Myocyte (in vitro differentiated cells): ENCODE measurements around the gene MRE11. TPM values are rescaled to one million over a fixed set of nuclear protein-coding genes. Genes with fewer than 3 reads are reported as not detected.
A peak's percentile ranks its signal among the peaks of the same experiment; 100 is the strongest.

Experiments used
- DNase-seq: peaks from one replicate; pipeline ENCODE4 v3.0.0-alpha.2; 2012; ENCODE audit warnings: low read depth
- polyA plus RNA-seq: library from polyadenylated mRNA; unstranded; fragments of >200 nt; gene quantifications from one replicate; pipeline ENCODE4 v1.2.1, GENCODE V29; 2012; ENCODE audit warnings: missing spikeins
- total RNA-seq: library from RNA; depleted of rRNA; stranded (reverse); fragments of >200 nt; gene quantifications from 2 replicates; pipeline ENCODE4 v1.2.3, GENCODE V29; 2014

The MRE11 gene
- total RNA-seq, result 12.1 and 13.2 TPM in 2 replicates
- polyA plus RNA-seq, result 4.1 TPM

DNA sequence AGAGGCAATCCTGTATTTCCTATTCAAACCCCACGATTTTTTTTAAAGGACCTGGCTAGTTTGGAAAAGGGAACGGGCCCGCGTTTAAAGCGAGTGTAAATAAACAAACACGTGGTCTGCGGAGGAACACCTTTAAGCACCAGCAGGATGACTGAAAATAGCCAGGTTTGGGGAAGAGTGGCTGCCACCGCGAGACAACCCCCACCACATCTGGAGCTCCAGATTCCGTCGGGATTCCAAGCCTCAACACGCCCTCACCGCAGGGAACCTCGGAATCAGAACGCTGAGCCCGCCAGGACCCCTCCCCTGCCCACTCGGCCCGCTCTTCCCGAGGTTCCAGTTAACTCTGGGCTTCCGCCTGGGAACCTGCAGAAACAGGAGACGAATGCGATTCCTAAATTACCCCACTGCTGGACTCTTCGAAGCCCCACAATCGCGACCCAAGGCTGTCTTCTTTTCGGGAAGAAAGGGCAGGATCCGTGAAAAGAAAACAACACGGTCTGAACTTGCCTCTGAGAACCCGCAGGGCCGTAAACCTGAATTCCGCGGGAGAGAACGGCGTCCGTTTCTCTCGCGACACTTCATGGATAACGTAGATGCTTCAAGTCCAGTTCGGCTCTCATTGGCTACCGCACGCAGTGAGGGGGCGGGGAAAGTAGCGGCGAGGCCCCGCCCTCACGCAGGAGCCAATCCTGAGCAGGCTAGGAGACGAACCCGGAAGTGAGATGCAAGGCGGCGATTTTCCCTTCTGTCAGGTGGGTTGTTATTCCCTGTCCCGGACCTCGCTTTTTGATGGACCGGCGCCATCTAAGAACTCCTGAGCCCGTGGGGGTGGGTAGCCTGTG lies at the start of gene MRE11, which contains the start of gene ANKRD49:
TSS of gene MRE11 (minus strand) at position 564 of the 845 bp plus-strand sequence. CDS start 1,043 bp downstream, outside the sequence.
TSS of gene ANKRD49 (plus strand) at position 704 of the 845 bp plus-strand sequence. CDS start 2,710 bp downstream, outside the sequence.
- DNase-seq, result peak; percentile 98

DNA sequence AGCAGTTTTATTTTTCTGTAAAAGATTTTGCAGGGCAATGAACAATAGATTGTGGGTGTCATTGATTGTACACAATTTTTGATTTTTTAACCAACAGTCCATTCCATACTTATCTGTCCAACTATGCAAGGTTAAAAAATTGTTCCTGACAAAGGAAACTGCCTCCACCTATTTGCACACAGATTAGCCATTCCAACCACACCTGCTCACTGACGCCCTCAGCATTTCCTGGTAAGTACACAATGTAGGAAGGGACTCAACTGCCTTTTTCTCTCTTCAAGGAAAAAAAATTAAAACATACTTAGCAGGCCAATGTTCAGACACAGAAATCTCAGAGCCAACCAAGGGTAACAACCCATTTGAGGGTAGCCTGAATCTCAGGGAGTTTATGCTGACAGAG lies 45.8 kb upstream of the MRE11 start:
- no peak for DNase-seq

DNA sequence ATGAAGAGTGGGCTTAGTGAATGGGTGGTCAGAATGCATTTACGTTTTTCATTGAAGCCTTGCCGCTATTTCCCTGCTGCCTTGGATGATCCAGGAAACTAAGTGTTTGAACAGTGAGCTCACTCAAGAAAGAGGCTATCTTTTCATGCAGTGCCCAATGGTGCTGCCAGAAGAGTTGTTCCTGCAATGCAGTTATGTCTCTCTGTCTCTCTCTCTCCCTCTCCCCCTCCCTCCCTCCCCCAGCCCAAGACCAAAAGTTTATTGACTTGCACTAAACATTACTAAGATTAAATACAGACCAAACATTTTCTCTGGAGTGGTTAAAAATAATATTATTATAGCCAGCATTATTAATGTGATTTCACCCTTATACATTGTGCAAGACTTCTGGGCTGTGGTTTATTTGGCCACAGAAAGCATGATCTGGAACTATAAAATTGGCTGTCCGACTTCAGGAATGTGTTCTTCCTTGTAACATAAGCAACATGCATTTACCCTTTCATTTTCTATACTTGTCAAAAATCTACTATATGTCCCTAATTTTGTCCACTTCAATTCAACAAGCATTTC lies 43.5 kb upstream of the MRE11 start:
- no peak for DNase-seq

DNA sequence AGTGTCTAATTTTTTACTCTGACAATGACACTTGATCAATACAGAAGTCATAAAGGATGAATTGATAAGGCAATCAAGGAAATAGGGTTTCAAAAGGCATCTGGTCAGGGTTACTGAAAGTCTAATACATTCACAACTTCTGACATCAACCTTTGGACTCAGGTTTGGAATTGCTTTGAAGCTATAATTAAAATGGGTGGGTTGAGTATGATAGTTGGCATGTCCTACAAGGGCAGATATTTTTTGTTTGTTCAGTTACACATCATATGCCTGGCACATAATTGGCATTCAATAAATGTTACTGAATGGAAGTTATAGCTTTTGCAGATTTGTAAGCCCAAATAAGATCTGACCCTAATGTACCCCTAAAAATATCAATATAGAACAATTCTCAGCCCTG lies 42.7 kb upstream of the MRE11 start:
- no peak for DNase-seq

DNA sequence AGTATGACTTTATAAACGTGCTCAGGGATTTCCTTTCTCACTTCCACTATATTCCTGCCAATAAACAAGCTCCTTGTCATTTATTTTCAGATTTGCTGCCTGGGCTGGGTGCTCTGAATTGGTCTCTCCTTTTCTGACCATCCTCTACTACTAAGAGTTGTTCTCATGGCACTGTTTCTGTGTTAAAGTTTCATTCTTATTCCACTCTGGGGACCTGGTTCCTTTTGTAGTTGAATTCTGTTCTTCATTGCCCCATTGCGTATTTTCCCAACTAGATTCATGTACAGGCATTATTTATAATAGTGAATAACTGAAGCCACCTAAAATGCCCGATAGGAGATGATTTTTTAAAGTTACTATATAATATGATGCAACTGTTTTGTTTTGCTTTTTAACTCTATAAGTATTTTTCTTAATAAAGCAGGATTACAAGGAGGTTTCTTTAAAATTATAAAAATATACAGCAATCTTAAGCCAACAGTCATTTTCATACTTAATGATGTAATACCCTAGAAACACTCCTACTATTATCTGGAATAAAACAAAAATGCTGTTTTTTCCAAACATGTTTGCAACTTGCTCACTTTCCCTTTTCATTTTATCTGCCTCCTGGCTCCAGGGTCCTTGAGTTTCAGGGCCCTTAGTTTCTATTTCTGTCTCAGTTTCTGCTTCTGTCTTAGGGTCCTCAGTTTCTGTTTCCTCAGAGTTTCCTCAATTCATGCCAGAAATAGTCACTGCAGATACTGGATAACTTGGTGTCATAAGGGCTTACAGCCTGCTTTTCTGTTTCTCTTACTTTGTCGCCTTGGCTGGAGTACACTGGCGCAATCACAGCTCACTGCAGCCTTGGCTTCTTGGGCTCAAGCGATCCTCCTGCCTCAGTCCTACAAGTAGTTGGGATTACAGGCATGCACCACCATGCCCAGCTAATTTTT lies 40.3 kb upstream of the MRE11 start:
- DNase-seq, result no peak

DNA sequence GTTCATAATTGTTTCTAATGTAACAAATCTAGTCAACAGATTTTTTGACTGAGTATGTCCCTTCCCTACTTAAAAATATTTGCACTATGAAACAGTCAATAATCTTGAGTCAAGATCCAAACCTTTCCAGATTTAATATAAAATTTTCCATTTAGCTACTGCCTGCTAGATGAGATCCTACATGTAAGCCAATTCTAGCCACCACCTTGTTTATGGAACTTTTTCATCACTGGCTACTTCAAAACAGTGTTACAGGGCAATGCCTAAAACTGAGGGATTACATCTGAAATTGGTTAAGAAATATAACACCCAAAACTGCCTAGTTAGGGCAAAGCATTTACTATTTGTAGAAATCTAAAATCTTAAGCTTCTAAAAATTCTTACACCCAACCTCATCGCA lies 39.6 kb upstream of the MRE11 start:
- DNase-seq, result no peak

DNA sequence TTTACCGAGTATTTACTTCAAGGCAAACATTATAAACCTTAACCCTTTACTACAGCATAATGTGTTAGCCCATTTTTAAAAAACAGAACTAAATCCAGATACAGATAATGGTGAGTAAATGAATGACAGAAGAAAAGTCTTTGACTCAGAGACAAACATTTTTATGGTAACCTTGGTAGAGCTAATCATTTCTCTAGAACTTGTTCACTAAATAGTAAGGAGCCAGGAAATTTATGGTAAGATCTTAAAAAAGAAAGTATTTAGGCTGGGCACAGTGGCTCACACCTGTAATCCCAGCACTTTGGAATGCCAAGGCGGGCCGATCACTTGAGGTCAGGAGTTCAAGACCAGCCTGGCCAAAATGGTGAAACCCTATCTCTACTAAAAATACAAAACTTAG lies 38.6 kb upstream of the MRE11 start:
- DNase-seq, result no peak

DNA sequence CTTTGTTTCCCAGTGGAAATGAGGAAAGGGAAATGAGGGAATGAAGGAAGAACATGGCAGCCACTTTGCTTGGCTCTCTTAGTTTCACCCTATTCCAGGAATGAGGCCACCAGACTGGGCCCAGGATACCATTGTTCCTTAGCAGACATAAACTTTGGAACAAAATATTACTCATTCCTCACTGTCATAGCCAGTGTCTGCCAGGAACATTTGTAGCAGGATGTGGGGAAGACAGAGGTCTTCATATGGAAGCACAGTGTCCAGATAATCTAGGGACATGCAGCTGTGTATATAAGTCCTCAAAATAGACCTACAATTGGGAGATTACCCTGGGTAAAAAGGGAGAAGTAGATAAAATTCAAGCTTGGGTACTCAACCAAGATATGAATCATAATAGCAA lies 34.9 kb upstream of the MRE11 start:
- DNase-seq, result no peak

DNA sequence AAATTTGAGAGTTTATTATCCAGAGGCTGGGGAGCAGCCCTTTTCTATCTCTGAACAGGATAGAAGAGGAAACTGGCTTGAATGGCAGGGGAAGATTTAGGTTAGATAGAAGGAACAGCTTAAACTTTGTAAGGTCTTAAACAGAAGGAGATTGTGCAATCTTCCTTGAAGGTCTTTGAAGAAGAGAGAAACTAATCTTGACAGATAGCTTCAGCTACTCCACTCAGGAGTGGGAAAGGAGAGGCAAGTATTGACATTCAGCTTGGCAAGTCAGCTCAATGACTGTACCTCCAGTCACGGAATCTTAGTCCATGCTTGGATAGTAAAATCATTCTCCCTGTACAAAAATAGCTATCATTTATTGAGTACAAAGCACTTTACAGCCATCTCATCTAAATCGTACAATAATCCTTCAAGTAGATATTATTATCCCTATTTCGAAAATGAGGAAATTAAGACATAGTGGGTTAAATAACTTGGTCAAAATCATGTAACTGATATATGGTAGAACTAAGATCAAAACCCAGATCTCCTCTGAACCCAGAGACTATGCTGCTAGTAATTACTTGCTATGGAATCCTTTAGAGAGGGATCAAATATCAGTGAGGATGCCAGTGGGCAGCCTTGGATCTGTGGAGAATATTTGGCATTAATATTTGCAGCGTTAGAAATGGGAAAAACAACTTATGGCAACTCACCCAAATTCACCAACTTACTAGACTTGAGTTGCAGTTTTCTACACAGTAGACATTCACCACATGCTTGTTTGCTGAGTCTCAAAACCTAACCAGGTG lies 33.2 kb upstream of the MRE11 start:
- peak; percentile 18 for DNase-seq

DNA sequence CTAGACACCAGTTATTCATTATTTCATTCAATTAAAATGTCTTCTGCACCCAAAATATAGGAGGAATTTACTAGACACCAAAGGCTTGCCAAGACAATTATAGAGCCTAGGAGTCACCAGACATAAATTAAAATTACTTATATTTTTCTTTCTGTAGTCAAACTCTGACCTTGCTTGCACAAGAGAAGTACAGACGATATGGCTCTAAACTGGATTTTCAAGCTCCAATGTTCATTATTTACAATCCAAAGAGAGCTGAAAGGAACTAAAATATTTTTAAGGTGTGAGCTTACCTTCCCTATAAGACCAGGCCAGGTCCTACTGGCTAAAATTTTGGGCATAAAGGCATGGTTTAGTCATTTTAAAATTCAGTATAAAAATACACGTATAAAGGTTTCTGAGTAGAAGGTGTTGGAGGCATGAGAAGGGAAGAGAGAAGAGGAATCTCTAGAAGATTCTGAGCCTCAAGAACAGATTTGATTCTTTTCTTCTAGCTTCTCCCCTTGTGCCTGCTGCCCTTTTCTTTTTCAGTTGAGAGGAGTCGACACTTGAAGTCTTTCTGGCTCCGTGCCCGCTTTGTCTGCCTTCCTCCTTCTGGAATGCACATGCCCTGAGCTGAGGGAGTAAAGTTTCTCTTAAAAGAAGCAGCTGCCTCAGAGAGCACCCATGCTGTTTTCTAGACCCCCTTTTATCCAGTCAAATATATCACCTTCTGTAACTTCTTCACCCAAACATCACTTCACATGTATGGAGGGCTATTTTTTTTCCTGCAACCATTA lies 32.1 kb upstream of the MRE11 start:
- peak; percentile 91 for DNase-seq

DNA sequence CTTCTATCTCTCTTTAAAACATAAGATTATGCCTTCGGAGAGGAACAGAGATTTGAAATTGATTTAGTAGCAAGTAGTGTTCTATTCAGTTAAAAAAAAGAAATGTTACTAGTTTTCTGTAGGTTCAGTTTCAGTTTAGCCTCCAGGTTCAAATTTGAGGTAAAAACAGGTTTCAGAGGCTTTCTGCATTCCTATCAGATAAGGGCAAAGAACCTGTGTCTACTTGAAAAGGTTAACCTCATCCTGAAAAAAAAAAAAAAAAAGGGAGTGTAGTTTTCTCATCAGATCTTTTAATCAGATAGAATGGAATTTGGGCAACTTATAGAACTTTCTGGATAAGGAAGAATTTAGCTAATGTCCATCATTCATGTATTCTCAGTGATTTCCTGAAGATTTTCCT lies 30.7 kb upstream of the MRE11 start:
- DNase-seq, result no peak

DNA sequence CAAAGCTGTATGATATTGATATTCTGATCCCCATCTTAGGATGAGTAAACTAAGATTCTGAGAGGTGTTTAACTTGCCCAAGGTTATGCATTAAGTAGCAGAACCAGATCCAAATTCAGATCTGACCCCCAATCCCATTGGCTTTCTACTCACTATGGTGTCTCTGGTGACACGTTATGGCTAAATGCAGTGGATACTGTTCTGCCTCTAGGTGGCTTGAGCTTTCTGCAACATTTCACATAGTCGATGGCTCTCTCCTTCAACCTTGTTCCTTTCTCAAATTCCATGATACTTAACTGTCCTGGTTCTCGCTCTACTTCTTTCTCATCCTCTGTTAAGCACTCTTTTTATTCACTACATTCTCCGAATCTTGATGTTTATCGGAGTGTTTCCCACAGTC lies 28.0 kb upstream of the MRE11 start:
- no peak for DNase-seq

DNA sequence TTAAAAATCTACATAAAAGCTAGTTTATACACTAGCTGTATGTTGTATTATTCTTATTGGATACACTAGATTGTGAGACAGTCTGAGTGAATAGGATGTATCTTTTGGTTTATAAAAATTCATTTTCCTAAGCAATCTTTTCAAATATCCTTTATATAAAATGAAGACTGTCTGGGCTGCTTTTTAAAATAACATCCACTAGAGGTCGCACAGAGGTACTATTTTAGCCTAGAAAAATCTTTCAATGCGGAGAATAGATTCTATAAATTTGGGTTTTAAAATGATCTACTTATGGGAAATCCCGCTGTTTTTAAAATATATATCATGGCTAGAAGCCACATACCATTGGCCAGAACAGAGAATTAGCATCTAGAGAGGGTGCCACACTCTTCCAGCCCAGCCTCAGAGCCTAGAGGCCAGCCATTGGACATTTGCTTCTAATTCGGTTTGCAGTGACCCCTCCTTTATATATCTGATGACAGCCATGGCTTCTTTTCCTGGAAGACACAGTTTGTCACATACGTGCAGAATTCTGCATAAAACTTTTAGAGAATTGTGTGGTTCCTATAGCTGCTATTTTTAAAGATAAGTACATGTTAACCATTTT lies 25.9 kb upstream of the MRE11 start:
- DNase-seq, result peak; percentile 48

DNA sequence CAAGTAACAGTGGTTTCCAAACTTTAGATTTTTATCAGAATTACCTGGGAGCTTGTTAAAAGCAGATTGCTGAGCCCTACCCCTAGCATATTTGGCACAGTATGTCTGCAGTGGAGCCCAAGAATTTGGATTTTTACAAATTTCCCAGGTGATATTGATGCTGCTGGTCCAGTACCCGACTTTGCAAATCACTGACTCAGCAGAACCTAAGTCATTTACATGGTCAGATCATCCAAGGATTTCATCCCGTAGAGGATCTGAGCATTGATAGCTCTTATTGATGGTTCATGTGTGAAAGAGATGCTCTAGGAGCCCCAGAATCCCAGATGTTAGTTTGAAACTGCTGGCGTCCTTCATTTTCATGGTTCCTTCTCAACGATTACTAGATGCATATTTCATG lies 24.7 kb upstream of the MRE11 start:
- no peak for DNase-seq

DNA sequence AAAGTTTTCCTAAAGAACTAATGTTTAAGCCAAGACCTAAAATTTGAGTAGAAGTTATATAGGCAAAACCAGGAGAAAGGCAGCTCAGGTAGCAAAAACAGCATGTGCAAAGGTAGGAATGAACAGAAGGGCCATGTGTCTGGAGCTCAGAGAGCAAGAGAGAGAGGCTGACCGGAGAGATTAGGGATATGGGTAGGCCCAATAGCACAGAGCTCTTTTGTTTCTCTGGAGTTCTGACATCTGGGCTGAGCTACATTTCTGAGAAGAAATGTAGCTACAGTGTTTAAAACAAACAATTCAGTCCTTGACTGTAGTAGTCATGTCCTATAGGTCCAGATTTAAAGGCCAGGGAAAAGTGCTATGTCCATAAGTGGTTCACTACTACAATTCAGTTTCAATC lies 23.1 kb upstream of the MRE11 start:
- DNase-seq, result no peak

DNA sequence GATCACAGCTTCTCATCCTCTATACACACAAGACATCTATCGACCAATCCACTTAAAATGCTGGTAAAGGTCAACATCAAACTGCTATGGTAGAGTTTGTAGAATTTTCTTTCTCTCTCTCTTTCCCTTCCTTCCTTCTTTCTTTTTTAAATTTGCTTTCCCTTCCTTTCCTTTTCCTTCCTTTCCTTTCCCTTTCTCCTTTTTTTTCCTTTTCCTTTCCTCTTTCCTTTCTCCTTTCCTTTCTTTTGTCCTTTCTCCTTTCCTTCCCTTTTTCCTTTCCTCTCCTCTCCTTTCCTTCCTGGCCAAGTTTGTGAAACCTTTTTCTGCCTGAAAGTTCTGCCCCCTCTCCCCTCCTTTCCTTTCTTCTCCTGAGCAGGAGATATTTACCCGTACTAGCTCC lies 21.8 kb upstream of the MRE11 start:
- no peak for DNase-seq

DNA sequence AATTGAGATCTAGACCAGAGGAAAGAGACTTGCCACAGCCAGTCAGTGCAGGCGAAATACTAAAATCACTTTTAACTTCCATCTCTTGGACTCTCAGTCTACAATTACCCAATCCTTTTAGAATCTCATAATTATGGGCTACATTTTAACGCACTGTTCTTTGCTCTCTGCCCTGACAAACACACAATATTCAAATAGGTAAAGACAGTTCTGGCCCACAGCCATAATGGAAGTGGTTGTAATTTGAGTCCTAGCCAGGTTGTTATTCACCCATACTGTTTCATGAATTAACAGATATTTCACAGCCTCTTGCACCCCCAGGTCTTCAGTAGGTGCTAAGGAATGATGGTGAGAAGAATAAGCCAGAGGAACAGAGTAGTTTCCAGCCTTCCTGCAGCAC lies 19.4 kb upstream of the MRE11 start:
- DNase-seq, result no peak

DNA sequence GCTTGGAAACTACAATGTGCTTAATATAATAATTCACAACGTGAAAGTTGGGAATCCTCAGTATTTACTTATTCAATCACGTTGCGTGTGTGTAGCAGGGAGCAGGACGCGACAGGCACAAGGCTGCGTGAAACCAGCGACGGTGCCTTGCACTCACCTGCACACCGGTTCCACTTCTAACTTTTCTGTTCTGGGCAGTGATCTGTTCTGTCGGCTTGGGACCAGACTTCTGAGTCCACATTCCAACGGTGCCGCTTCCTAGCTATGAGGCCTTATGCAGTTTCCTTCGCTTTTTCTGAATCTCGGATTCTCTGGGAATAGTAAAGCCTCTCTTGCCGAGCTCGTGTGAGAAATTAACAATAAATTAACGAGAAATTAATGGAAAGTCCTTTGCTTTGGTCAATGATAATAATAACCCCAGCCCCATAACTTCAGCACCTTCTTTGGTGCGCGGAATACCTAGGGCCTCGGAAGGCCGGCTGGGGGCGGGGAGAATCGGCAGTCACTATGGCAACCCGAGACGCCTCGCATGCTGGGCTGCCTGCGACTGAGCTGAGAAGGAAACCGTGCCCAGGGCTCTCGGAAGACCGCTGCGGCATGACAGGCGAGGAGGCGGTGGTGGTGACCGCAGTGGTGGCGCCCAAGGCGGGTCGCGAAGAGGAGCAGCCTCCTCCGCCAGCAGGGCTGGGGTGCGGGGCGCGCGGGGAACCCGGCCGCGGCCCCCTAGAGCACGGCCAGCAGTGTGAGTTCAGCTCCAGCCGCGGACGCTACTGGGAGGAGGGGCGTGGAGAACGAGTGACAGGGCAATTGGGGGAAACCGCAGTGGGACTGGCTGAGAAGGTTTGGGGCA lies 18.5 kb upstream of the MRE11 start, which contains the start of gene C11orf97:
TSS of gene C11orf97 (plus strand) at position 530 of the 850 bp plus-strand sequence. CDS start at position 598, 68 bp downstream.
- DNase-seq, result peak; percentile 56
